H1 (cell line): ENCODE data around the gene JPH3. TPM values are rescaled to one million over a fixed set of nuclear protein-coding genes. Genes with fewer than 3 reads are reported as not detected.

Experiments used
- CTCF ChIA-PET: fragments of 300-600 bp; sonication (Branson Sonifier 250); formaldehyde crosslinking; loops from one replicate; lab custom pipeline; 2021; ENCODE audit not compliant: partially characterized antibody; lab: Charles Lee
- POLR2A ChIA-PET: fragments of 300-600 bp; sonication (Branson Sonifier 250); formaldehyde crosslinking; loops from one replicate; lab custom pipeline; 2021; ENCODE audit warnings: inconsistent platforms; ENCODE audit not compliant: partially characterized antibody; lab: Charles Lee
- DNase-seq, 2 experiments: peaks; one replicate each; pipeline versions ENCODE4 v3.0.0 to v3.0.0-alpha.2; 2010 to 2022; ENCODE audit warnings: low spot score in 2 of 2, low read depth in 1 of 2, mixed read lengths in 1 of 2
- FAIRE-seq: peaks from 2 replicates; lab custom pipeline; 2011; peaks lifted over from hg19 to GRCh38; lab: Jason Lieb, UNC
- H2AFZ ChIP-seq: 2 replicates; pipeline ENCODE4 v1.8.1; 2012; ENCODE audit warnings: low read length, inconsistent platforms
- H2AK5ac ChIP-seq: 2 replicates; pipeline ENCODE4 v1.6.1; 2013; ENCODE audit warnings: low read depth, low read length
- H2BK120ac ChIP-seq: replicated peaks from 2 replicates; pipeline ENCODE3; 2013; ENCODE audit warnings: low read depth, low read length, inconsistent platforms
- H2BK12ac ChIP-seq: 2 replicates; pipeline ENCODE4 v1.6.1; 2013; ENCODE audit warnings: low read depth, low read length
- H2BK15ac ChIP-seq: 2 replicates; pipeline ENCODE4 v1.6.1; 2013; ENCODE audit warnings: low read length
- H2BK20ac ChIP-seq: 2 replicates; pipeline ENCODE4 v1.6.1; 2013; ENCODE audit warnings: low read length
- H2BK5ac ChIP-seq: 2 replicates; pipeline ENCODE4 v1.6.1; 2013; ENCODE audit warnings: low read depth, low read length
- H3K14ac ChIP-seq: 2 replicates; pipeline ENCODE4 v1.6.1; 2013; ENCODE audit warnings: inconsistent platforms; ENCODE audit not compliant: insufficient read length
- H3K18ac ChIP-seq: 2 replicates; pipeline ENCODE4 v1.6.1; 2013; ENCODE audit warnings: low read length; ENCODE audit errors: extremely low read depth
- H3K23ac ChIP-seq: 2 replicates; pipeline ENCODE4 v1.6.1; 2013; ENCODE audit warnings: inconsistent platforms; ENCODE audit not compliant: insufficient read length
- H3K23me2 ChIP-seq: 2 replicates; pipeline ENCODE4 v1.6.1; 2013; ENCODE audit warnings: low read depth, low read length
- H3K27ac ChIP-seq: 2 replicates; pipeline ENCODE4 v1.6.1; 2011; ENCODE audit warnings: low read depth, low read length, inconsistent platforms
- H3K27me3 ChIP-seq, 4 experiments: replicated peaks in 1 of 4; 1 replicate in 1 of 4; 2 replicates in 3 of 4; pipeline versions ENCODE4 v1.6.1 to v1.8.1; 2011 to 2013; ENCODE audit warnings: low read length in 3 of 4, mild to moderate bottlenecking in 3 of 4, inconsistent platforms in 2 of 4, mixed read lengths in 2 of 4, moderate library complexity in 1 of 4; ENCODE audit not compliant: control insufficient read depth in 3 of 4, insufficient read depth in 3 of 4; ENCODE audit errors: extremely low read depth in 1 of 4
- H3K36me3 ChIP-seq, 4 experiments: 2 replicates each; pipeline versions ENCODE4 v1.6.1 to v1.8.1; 2011 to 2013; ENCODE audit warnings: mild to moderate bottlenecking in 4 of 4, low read length in 3 of 4, moderate library complexity in 2 of 4, control low read depth in 1 of 4, inconsistent platforms in 1 of 4; ENCODE audit not compliant: insufficient read depth in 4 of 4, control insufficient read depth in 2 of 4
- H3K4ac ChIP-seq: replicated peaks from 2 replicates; pipeline ENCODE3; 2013; ENCODE audit warnings: low read length, low read depth, mixed read lengths, inconsistent platforms; ENCODE audit not compliant: insufficient read length
- H3K4me1 ChIP-seq, 4 experiments: replicated peaks in 1 of 4; 1 replicate in 1 of 4; 2 replicates in 3 of 4; pipeline versions ENCODE4 v1.6.1 to v1.8.1; 2011 to 2013; ENCODE audit warnings: low read length in 3 of 4, inconsistent platforms in 2 of 4, mixed read lengths in 1 of 4; ENCODE audit not compliant: insufficient read depth in 4 of 4, control insufficient read depth in 3 of 4
- H3K4me2 ChIP-seq, 2 experiments: 2 replicates each; pipeline versions ENCODE4 v1.6.1 to v1.8.1; 2011 to 2013; ENCODE audit warnings: low read depth in 2 of 2, low read length in 2 of 2, control low read depth in 1 of 2, inconsistent platforms in 1 of 2, mild to moderate bottlenecking in 1 of 2; ENCODE audit not compliant: insufficient read depth in 1 of 2
- H3K4me3 ChIP-seq, 4 experiments: fragments of 200-600, 300-600 bp in 1 of 4; sonication (generic), shearing (Covaris generic), sonication (Bioruptor Twin) in 1 of 4; 2 replicates each; pipeline versions ENCODE4 v1.5.1 to v1.8.1; 2011 to 2016; ENCODE audit warnings: low read length in 4 of 4, low read depth in 3 of 4, control low read depth in 2 of 4, inconsistent platforms in 2 of 4, mild to moderate bottlenecking in 2 of 4, mixed read lengths in 1 of 4, moderate library complexity in 1 of 4; ENCODE audit not compliant: insufficient read depth in 2 of 4; ENCODE audit errors: extremely low read depth in 1 of 4
- H3K56ac ChIP-seq: replicated peaks from 2 replicates; pipeline ENCODE3; 2013; ENCODE audit warnings: low read depth, mild to moderate bottlenecking, mixed read lengths, low read length, inconsistent platforms; ENCODE audit not compliant: insufficient read length
- H3K79me1 ChIP-seq: 2 replicates; pipeline ENCODE4 v1.6.1; 2013; ENCODE audit warnings: low read depth, low read length, control low read depth
- H3K79me2 ChIP-seq, 2 experiments: 2 replicates each; pipeline versions ENCODE4 v1.6.1 to v1.8.1; 2012 to 2013; ENCODE audit warnings: low read length in 2 of 2, mild to moderate bottlenecking in 2 of 2, inconsistent platforms in 1 of 2; ENCODE audit not compliant: insufficient read depth in 2 of 2, control insufficient read depth in 1 of 2
- H3K9ac ChIP-seq, 4 experiments: replicated peaks in 1 of 4; 1 replicate in 1 of 4; 2 replicates in 3 of 4; pipeline versions ENCODE4 v1.6.1 to v1.8.1; 2011 to 2013; ENCODE audit warnings: low read depth in 3 of 4, low read length in 3 of 4, control low read depth in 2 of 4, mild to moderate bottlenecking in 2 of 4, moderate library complexity in 2 of 4, inconsistent platforms in 1 of 4; ENCODE audit errors: extremely low read depth in 1 of 4
- H3K9me3 ChIP-seq, 2 experiments: 2 replicates each; pipeline versions ENCODE4 v1.6.1 to v1.8.1; 2012 to 2013; ENCODE audit warnings: mild to moderate bottlenecking in 2 of 2, moderate library complexity in 2 of 2, control low read depth in 1 of 2, inconsistent platforms in 1 of 2, low read depth in 1 of 2, low read length in 1 of 2, mixed read lengths in 1 of 2; ENCODE audit not compliant: insufficient read depth in 2 of 2
- H4K20me1 ChIP-seq, 2 experiments: replicated peaks in 1 of 2; 2 replicates each; pipeline versions ENCODE3 to v1.8.1; 2011 to 2013; ENCODE audit warnings: inconsistent platforms in 2 of 2, low read length in 2 of 2, mild to moderate bottlenecking in 1 of 2; ENCODE audit not compliant: insufficient read depth in 2 of 2, control insufficient read depth in 1 of 2
- H4K5ac ChIP-seq: 2 replicates; pipeline ENCODE4 v1.6.1; 2013; ENCODE audit warnings: low read length, low read depth, mixed read lengths, inconsistent platforms; ENCODE audit not compliant: insufficient read length
- H4K8ac ChIP-seq: 2 replicates; pipeline ENCODE4 v1.8.0; 2013; ENCODE audit warnings: mild to moderate bottlenecking, moderate library complexity, low read length, inconsistent platforms; ENCODE audit not compliant: insufficient read depth; ENCODE audit errors: extremely low read depth
- H4K91ac ChIP-seq: replicated peaks from 2 replicates; pipeline ENCODE3; 2013; ENCODE audit warnings: low read length, mixed read lengths, inconsistent platforms; ENCODE audit not compliant: insufficient read length
- WGBS, 2 experiments: shearing (Covaris generic) in 1 of 2; methylation state at CpG; one replicate each; pipeline versions ENCODE4 v1.1.6 to v1.1.7; 2013 to 2015; ENCODE audit warnings: low lambda C conversion rate in 2 of 2, mixed read lengths in 2 of 2, inconsistent platforms in 1 of 2, low coverage in 1 of 2, missing lambda C conversion rate in 1 of 2; ENCODE audit not compliant: insufficient replicate concordance in 2 of 2, insufficient coverage in 1 of 2, insufficient read length in 1 of 2; ENCODE audit errors: extremely low coverage in 1 of 2, missing lambda C conversion rate in 1 of 2; 5-methylcytosine and 5-hydroxymethylcytosine counted together
- polyA plus RNA-seq, 7 experiments: library from polyadenylated mRNA; depleted of rRNA in 3 of 7; stranded (reverse) in 5 of 7; unstranded in 2 of 7; fragments of >200 nt in 5 of 7; fragments of 200-250 nt in 2 of 7; gene quantifications; 1 replicate in 5 of 7; 2 replicates in 1 of 7; 4 replicates in 1 of 7; pipeline versions ENCODE4 v1.2.1 to v1.2.3, GENCODE V29; 2011 to 2013; ENCODE audit warnings: missing spikeins in 2 of 7, mixed read lengths in 2 of 7
- total RNA-seq: library from RNA; stranded (reverse); fragmentation: NEBNext Ultra II Directional; extraction: Animal tissue kit (Norgen Biotek cat#: 25700); gene quantifications from 2 replicates; pipeline ENCODE4 v1.2.1, GENCODE V29; 2021

The JPH3 gene
- total and polyA plus RNA-seq, 2 of the 8 experiments (the other 6 are each of a cell fraction or from before 2014, with no cell fraction given) = 10.3 to 28.3 TPM

DNA sequence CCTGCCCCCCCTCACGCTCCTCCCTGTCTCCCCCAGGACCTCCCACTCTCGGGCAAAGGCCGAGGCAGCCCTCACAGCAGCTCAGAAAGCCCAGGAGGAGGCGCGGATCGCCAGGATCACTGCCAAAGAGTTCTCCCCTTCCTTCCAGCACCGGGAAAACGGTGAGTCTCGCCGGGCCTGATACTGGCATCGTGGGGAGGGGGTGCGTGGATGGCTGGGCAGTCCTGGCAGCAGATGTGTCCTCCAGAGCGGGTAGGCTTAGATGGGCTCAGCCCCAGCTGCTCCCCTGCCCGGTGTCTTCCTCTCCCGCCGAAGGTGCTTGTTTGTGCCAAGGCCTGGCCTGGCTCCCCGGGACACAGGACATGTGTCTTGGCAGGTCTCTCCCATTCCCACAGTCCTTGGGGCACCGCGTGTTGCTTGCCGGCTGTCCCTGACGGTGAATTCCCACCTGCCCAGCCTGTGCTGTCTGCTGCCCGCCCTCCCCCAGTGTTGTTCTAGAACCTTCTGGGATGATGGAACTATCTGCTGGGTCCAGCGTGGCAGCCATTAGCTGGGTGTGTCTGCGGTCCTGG, 81.9 kb downstream of the JPH3 start:
- Histone ChIP-seq H3K9ac (no peak overlapping the region), H3K4me2 (no peak overlapping the region), H3K27ac (no peak overlapping the region; the same call in 1 of the 2 replicates), H3K4me3 (no peak overlapping the region), H4K5ac (no peak overlapping the region), H3K4ac (no peak overlapping the region), H3K23me2 (no peaks in the 10 kb centered on the region), H3K27me3 (no peaks in the 10 kb centered on the region), H2AFZ (no peak overlapping the region), H4K8ac (no peak overlapping the region; the same call in 1 of the 2 replicates), H2AK5ac (no peak overlapping the region), H3K4me1 (no peaks in the 10 kb centered on the region), H3K56ac (no peak overlapping the region), H3K79me1 (no peaks in the 10 kb centered on the region; the same call in 1 of the 2 replicates), H2BK120ac (no peak overlapping the region), H3K14ac (no peak overlapping the region), H3K36me3 (no peaks in the 10 kb centered on the region), H3K9me3 (no peaks in the 10 kb centered on the region), H2BK20ac (no peak overlapping the region), H3K23ac (no peak overlapping the region), H3K18ac (no peak overlapping the region), H4K20me1 (peaks cover 9 to 12% of the 10 kb centered on the region in 2 experiments), H2BK12ac (no peak overlapping the region), H2BK15ac (no peak overlapping the region), H3K79me2 (no peaks in the 10 kb centered on the region), H4K91ac (no peak overlapping the region), H2BK5ac (no peak overlapping the region)
- ChIA-PET CTCF (interaction anchor here (0.8 to 3.2 kb wide), 6 partner anchors 12 to 167 kb away, joined by 3 to 16 read pairs (median 3); no protein-coding TSS in a partner anchor), POLR2A (no interaction called here)
- DNase-seq = no peak
- no peak for FAIRE-seq
- 97% methylated on average over 24 of the region's 24 CpGs; no CpG with 5 or more reads in 1 of the 2 experiments for WGBS, 2 experiments
